GM12865 (cell line): Measurements from ENCODE around the gene SORCS2.

Experiments
- DNase-seq: peaks from one replicate; pipeline ENCODE4 v3.0.0; 2010; ENCODE audit warnings: low read depth
- H3K4me3 ChIP-seq: 2 replicates; pipeline ENCODE4 v1.5.1; 2011; ENCODE audit warnings: mild to moderate bottlenecking, low read depth, low read length, control low read depth
- TF ChIP-seq, protein P1 (sequence below): IDR thresholded peaks from 2 replicates; pipeline ENCODE4 v1.5.1; 2011; ENCODE audit warnings: low read length, control low read depth, low read depth, inconsistent platforms; ENCODE audit not compliant: insufficient read depth; ENCODE audit errors: missing control alignments

SORCS2 gene

DNA sequence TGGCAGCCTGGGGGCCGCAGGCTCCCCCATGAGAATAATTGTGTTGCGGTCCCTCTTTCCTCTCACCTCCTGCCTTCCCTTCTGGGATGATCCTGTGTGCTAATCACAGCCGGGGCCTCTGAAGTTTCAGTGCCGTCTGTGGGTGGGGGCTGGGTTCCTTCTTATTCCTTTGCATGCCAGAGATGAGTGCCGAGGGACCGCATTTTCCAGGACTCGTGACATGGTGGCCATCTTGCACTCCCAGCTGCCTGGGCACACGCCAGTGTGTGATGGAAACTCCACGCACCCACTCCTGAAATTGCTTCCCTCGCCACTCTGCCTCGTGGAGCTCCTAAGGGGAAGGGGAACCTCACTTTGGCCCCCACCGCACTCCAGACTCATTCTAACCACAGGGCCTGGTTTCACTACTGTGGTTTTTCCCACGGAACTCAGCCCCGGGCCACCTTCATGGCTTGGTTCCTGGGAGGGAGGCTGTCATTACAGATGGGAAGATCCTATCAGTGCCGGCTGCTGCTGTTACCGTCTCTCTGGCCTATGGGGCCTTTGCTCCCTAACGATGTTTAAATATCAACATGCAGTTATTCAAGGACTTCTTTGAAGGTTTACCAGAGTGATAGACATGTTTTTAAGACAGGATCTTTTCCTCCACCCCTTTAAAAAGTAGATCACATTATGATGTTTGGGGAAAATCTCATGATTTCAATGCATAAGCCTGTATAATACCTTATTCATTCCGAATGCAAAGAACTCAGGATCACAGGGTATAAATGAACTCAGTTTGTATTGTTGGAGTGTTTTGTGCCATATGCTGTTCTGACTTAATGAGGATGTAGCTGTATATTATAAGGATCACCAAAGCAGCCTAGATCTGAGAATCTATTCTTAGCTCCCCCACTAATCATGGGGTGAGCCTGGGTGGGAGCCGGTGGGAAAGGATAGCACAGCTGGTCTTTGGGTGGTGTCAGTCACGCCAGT is 89.6 kb downstream of the SORCS2 start:
- TF ChIP-seq, protein P1, sequence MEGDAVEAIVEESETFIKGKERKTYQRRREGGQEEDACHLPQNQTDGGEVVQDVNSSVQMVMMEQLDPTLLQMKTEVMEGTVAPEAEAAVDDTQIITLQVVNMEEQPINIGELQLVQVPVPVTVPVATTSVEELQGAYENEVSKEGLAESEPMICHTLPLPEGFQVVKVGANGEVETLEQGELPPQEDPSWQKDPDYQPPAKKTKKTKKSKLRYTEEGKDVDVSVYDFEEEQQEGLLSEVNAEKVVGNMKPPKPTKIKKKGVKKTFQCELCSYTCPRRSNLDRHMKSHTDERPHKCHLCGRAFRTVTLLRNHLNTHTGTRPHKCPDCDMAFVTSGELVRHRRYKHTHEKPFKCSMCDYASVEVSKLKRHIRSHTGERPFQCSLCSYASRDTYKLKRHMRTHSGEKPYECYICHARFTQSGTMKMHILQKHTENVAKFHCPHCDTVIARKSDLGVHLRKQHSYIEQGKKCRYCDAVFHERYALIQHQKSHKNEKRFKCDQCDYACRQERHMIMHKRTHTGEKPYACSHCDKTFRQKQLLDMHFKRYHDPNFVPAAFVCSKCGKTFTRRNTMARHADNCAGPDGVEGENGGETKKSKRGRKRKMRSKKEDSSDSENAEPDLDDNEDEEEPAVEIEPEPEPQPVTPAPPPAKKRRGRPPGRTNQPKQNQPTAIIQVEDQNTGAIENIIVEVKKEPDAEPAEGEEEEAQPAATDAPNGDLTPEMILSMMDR, result no peak
- H3K4me3 ChIP-seq, result no peak overlapping the region
- DNase-seq, result no peak

DNA sequence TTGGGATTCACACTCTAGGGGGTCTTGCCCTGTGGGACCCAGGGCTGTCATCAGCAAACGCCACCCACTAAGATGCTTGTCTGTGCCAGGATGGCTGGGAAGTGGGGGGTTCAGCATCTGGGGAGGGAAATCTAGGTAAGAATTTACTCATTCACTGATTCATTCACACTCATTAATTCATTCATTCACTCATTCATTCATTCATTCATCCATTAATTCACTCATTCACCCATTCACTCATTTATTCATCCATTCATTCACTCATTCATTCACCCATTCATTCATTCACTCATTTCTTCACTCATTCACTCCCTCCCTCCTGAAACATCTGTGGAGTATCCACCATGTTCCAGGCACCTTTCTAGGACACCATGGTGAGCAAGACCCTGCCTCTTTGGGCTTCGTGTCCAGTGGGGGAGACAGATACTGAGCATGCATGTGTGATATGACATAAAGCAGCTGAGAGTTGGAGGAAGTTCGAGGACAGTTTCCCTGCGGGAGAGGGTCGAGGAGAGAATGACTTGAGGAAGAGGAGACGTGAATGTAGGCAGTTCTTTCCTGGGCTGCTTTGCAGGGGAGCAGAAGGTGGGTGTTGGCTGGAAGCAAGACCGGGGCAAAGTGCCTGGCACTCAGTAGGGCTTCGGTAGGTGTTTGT is 90.6 kb downstream of the SORCS2 start:
- DNase-seq, result no peak
- H3K4me3 ChIP-seq, result no peak overlapping the region
- TF ChIP-seq, protein P1, result no peak

DNA sequence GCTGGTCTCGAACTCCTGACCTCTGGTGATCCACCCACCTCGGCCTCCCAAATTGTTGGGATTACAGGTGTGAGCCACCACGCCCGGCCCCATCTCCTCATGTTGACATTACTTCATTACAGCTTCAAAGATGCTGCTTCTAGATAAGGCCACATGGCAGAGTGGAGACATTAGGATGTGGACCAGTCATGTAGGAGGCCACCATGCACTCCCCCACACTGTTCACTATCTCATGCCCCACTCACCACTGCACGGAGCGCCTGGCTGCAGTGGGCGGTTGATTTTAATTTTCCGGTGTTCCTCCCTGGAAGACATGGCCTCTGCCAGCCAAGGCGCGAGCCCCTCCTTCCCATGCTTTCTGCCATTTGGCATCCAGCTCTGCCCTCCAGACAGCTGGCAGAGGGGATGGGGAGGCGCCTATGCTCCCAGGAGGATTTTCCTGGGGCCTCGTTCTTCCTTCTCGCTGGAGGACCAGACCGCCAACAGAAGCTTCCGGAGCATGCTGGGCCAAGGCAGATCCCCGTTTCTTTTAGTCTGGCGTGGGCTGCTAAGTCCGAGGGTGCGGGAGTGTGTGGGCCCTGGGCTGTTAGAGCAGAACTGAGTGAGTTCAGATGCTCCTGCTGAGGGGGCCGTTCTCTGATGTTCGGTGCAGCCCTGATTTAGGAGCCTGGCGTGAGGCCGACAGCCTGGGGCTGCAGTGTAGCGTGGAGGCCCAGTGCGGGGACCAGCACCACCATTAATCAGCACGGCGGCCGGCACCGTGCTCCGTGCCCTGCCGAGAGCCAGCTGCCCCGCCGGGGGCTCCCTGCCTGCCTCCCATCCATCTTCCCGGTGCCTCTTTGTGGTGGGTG is 93.1 kb downstream of the SORCS2 start:
- H3K4me3 ChIP-seq, result no peak overlapping the region
- TF ChIP-seq, protein P1, result no peak
- DNase-seq, result no peak

DNA sequence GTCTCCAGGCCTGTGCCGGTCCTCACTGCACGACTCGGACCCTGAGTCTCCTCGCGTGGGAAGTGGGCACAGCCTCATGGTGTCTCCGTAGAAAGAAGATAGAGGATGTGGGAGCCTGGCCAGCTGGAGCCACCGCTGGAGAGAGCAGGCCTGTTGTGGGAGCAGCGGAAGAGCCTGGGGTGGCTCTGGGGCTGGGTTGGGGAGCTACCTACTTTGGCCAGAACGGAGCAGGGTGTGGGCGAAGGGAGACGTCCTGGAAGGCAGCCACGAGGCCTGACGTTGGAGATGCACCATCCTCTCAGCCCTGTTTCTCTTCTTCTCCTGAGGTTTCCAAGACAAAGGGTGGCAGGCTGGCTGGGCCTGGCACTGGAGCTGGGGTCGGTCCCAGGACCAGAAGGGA is 93.8 kb downstream of the SORCS2 start:
- TF ChIP-seq, protein P1, result no peak
- no peak overlapping the region for H3K4me3 ChIP-seq
- no peak for DNase-seq

DNA sequence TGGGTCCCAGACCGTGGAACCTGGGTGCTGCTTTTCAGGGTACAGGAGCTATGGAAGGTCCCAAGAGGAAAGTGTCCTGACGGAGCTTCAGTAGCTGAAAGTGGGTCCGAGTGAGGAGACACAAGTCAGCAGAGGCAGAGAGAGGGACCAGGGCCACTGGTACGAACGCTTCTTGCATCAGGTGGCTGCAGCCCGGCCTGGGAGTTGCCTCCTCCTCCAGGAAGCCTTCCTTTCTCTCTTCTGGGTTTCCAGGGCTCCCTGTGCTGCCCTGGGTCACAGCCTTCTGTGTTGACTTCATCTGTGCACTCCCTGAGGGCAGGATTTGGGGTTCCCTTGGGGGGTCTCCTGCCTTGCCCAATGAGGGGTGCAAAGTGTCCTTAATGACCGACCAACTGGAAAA is 94.5 kb downstream of the SORCS2 start:
- TF ChIP-seq, protein P1, result no peak
- no peak for DNase-seq
- H3K4me3 ChIP-seq, result no peak overlapping the region

DNA sequence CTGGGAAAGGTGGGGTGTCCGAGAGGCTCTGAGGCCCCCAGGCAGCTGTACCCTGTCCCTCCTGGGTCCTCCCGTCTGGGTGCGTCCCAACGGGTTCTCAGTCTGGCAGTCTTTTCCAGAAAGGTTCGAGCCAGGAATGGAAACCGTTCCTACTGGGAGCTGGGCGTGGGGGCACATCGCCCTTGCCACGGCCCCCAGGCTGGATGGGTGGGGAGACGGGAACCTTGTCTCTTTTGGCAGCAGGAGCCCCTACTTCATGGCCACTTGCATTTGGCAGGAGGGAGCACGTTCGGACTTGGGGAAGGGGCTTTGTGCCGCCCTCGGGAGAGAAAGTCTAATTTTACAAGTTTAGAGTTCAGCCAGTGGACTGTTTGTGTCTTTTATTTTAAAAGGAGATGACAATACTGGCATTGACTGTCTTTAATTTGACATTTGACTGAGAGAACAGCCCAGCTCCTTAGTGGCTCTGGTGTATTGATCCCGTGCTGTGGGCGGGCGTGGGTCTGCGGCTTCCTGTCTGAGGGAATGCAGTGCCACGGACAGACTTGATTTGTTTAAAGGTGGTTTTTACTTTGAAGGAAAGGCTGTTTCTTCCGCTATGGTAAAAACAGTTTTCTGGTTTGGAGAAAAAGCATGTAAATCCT is 95.1 kb downstream of the SORCS2 start:
- H3K4me3 ChIP-seq, result no peak overlapping the region
- TF ChIP-seq, protein P1, result no peak
- no peak for DNase-seq
